ENCODE results near the gene ZNF580. TPM values are rescaled to one million over a fixed set of nuclear protein-coding genes. Genes with fewer than 3 reads are reported as not detected.

The ZNF580 gene
- total RNA-seq, 1 donor from 2014 or later, result 2.8 TPM

DNA sequence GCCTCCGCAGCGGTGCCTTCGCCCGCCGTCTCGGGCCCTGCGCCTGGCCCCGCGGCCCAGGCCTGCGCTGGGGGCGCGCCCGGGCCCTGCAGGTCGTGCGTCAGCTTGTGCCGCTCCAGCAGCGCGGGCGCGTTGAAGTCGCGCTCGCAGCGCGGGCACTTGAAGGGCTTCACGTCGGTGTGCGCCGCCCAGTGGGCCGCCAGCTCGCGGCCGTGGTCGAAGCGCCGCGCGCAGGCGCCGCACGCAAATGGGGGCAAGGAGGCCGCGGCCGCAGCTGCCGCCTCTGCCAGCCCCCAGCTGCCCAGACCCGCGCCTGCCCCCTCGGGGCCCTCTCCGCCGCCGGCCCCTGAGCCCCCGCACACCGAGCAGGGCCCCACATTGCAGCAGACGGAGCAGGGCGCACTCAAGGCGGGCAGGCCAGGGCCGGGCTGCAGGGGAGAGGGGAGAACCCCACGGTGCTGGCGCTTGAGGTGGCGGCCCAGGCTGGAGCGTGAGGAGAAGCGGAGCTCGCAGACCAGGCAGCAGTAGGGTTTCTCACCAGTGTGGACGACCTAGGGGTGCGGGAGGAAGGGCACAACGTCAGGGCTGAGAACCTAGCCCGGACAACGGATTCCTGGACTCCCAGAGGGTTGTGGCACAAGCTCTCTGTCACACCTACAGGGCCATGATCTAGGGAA, 47.6 kb upstream of the ZNF580 start:
- no peak overlapping the region for H2AFZ ChIP-seq (replicated peaks)
- no peak overlapping the region for H3K4me2 ChIP-seq
- no peak overlapping the region for H3K4me3 ChIP-seq
- peaks cover 17% of the 10 kb centered on the region for H3K36me3 ChIP-seq
- no peaks in the 10 kb centered on the region for H3K27me3 ChIP-seq
- H3K9me3 Mint-ChIP-seq, result peaks cover 5% of the 10 kb centered on the region
- DNase-seq (ENCODE audit: low spot score), result no peak
- H3K4me1 ChIP-seq, result peaks cover 19% of the 10 kb centered on the region
- H3F3A ChIP-seq (ENCODE audit: low read depth), result peaks cover 40% of the 10 kb centered on the region
- peaks cover 40% of the 10 kb centered on the region for H3K36me3 Mint-ChIP-seq
- H3K9me3 ChIP-seq (ENCODE audit: low read depth), result no peaks in the 10 kb centered on the region
- peak overlapping the region; percentile 81 for H3K27ac Mint-ChIP-seq
- H3K79me2 ChIP-seq (ENCODE audit: low read depth), result peaks cover 14% of the 10 kb centered on the region
- H3K4me1 Mint-ChIP-seq, result peaks cover 33% of the 10 kb centered on the region
- H3K27ac ChIP-seq, result no peak overlapping the region
- no peak overlapping the region for H3K4me3 Mint-ChIP-seq
- H3K9ac ChIP-seq, result no peak overlapping the region
- no peaks in the 10 kb centered on the region for H4K20me1 ChIP-seq (ENCODE audit: low read depth)
- TF ChIP-seq, protein P1, sequence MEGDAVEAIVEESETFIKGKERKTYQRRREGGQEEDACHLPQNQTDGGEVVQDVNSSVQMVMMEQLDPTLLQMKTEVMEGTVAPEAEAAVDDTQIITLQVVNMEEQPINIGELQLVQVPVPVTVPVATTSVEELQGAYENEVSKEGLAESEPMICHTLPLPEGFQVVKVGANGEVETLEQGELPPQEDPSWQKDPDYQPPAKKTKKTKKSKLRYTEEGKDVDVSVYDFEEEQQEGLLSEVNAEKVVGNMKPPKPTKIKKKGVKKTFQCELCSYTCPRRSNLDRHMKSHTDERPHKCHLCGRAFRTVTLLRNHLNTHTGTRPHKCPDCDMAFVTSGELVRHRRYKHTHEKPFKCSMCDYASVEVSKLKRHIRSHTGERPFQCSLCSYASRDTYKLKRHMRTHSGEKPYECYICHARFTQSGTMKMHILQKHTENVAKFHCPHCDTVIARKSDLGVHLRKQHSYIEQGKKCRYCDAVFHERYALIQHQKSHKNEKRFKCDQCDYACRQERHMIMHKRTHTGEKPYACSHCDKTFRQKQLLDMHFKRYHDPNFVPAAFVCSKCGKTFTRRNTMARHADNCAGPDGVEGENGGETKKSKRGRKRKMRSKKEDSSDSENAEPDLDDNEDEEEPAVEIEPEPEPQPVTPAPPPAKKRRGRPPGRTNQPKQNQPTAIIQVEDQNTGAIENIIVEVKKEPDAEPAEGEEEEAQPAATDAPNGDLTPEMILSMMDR (IDR thresholded peaks at IDR 0.05), result no peak
- H3K27me3 Mint-ChIP-seq (ENCODE audit: insufficient read depth, low read depth), result peaks cover 2% of the 10 kb centered on the region

GRCh38 chr19:55594996-55595545, 45.7 kb upstream of the ZNF580 start:
- H3K4me3 Mint-ChIP-seq, result peak overlapping the region; percentile 1
- H3K36me3 ChIP-seq, result peaks cover 17% of the 10 kb centered on the region
- TF ChIP-seq EZH2 (IDR thresholded peaks at IDR 0.05) (no peak), EZH2phosphoT487 (IDR thresholded peaks at IDR 0.05) (no peak)
- TF ChIP-seq, protein P1 (IDR thresholded peaks at IDR 0.05), result no peak
- H3K4me1 ChIP-seq, result peaks cover 11% of the 10 kb centered on the region
- H3K9me3 Mint-ChIP-seq, result peaks cover 8% of the 10 kb centered on the region
- H3K79me2 ChIP-seq (ENCODE audit: low read depth), result peaks cover 16% of the 10 kb centered on the region
- no peak overlapping the region for H3K9ac ChIP-seq
- H3K27ac Mint-ChIP-seq, result no peak overlapping the region
- peaks cover 4% of the 10 kb centered on the region for H3K27me3 Mint-ChIP-seq (ENCODE audit: insufficient read depth, low read depth)
- H3F3A ChIP-seq (ENCODE audit: low read depth), result peaks cover 41% of the 10 kb centered on the region
- DNase-seq (ENCODE audit: low spot score), result no peak
- no peak overlapping the region for H3K4me2 ChIP-seq
- H4K20me1 ChIP-seq (ENCODE audit: low read depth), result no peaks in the 10 kb centered on the region
- peaks cover 29% of the 10 kb centered on the region for H3K4me1 Mint-ChIP-seq
- no peak overlapping the region for H3K4me3 ChIP-seq
- no peak overlapping the region for H3K27ac ChIP-seq
- H3K36me3 Mint-ChIP-seq, result peaks cover 44% of the 10 kb centered on the region
- no peaks in the 10 kb centered on the region for H3K9me3 ChIP-seq (ENCODE audit: low read depth)
- no peaks in the 10 kb centered on the region for H3K27me3 ChIP-seq
- H2AFZ ChIP-seq (replicated peaks), result no peak overlapping the region

GRCh38 chr19:55596304-55596703, 44.5 kb upstream of the ZNF580 start:
- Histone ChIP-seq H3F3A (ENCODE audit: low read depth) (peaks cover 42% of the 10 kb centered on the region), H3K4me3 (no peak overlapping the region), H3K4me2 (no peak overlapping the region), H4K20me1 (ENCODE audit: low read depth) (no peaks in the 10 kb centered on the region), H3K4me1 (peaks cover 6% of the 10 kb centered on the region), H3K27me3 (no peaks in the 10 kb centered on the region), H3K79me2 (ENCODE audit: low read depth) (peaks cover 16% of the 10 kb centered on the region), H2AFZ (replicated peaks) (no peak overlapping the region), H3K36me3 (peaks cover 17% of the 10 kb centered on the region), H3K27ac (no peak overlapping the region), H3K9ac (no peak overlapping the region), H3K9me3 (ENCODE audit: low read depth) (no peaks in the 10 kb centered on the region)
- H3K9me3 Mint-ChIP-seq, result peaks cover 8% of the 10 kb centered on the region
- H3K27me3 Mint-ChIP-seq (ENCODE audit: insufficient read depth, low read depth), result peaks cover 4% of the 10 kb centered on the region
- no peak overlapping the region for H3K27ac Mint-ChIP-seq
- peaks cover 42% of the 10 kb centered on the region for H3K36me3 Mint-ChIP-seq
- H3K4me1 Mint-ChIP-seq, result peaks cover 26% of the 10 kb centered on the region
- H3K4me3 Mint-ChIP-seq, result no peak overlapping the region
- no peak for DNase-seq (ENCODE audit: low spot score)
- TF ChIP-seq, protein P1 (IDR thresholded peaks at IDR 0.05), result no peak
- no peak for TF ChIP-seq EZH2 (IDR thresholded peaks at IDR 0.05)
- TF ChIP-seq EZH2phosphoT487 (IDR thresholded peaks at IDR 0.05), result no peak

Data from neural progenitor cell (in vitro differentiated cells).